GM21529 (cell line): ENCODE data around the gene ACR.

Experiments
- ATAC-seq: cut with Tn5 transposase; IDR thresholded peaks from one replicate; pipeline ENCODE4 v1.9.1; 2021; ENCODE audit not compliant: unreplicated experiment

ACR gene

DNA sequence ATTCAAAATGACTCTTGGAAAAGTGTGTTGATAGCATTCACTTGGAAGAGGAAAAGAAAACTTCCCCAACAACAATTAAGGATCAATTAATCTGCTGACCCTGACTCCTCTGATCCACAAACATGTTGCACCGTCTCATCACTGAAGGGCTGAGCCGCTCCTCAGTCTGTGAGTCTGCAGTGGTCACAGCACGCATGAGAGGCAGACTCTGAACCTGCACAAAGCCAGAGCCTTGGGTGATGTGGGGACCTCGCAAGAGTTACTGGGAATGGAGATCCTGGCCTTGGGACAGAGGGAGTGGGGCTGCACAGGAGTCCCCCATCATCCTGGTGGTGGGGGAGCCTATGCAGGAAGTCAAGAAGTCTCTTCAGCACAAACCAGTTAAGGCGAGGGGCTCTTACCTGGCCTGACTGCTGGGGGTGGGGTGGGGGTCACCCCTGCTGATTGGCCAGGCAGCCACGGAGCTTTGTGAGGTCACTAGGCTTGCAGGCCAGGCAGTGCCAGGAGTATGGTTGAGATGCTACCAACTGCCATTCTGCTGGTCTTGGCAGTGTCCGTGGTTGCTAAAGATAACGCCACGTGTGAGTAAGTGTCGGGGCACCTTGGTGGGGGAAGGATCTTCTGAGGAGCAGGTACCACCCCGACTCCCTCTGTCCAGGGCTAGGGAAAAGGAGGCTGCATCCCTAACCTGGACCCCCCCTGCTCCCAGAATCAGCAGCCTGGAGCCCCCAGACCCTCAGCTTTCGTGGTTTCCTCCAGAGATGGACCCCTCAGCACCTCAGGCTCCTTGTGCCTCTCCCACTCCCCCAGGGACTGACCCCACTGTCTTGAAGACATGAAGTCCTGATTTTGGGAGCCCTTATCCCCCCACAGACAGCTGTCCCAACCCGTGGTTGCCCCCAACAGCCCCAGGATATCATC lies at the start of gene ACR:
ACR (plus strand) TSS at position 477 of the 921 bp plus-strand sequence; CDS start at position 509, 32 bp downstream.
- ATAC-seq, result no peak

DNA sequence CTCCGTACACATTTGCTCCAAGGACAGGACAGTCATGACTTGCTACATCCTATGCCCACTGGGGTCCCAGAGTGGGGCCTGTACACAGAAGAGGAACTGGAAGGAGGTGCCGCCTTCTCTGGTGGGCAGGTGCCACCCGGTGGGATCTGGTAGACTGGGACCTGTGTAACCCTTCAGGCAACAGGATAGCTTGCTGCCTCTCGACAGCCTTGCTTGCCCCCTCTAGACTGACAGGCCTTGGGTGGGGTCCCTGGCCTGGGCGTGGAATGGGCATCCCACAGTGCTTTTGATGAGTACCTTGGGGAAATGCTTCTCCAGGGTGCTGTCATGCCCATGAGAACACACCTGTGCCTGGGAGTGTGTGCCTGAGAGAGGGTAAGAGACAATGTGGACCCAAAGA lies 49.6 kb upstream of the ACR start:
- no peak for ATAC-seq

DNA sequence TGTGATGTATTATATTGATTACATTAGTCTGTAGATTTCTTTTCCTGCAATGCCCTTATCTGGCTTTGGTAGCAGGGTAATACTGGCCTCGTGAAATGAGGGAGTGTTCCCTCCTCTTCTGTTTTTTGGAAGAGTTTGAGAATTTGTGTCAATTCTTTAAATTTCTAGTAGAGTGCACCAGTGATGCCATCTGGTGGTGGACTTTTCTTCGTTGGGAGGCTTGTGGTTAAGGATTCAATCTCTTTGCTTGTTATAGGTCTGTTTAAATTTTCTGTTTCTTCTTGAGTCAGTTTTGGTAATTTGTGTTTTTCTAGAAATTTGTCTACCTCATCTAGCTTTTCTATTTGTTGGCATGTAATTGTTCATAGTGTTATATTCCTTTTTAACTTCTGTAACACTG lies 46.5 kb upstream of the ACR start:
- ATAC-seq, result no peak

DNA sequence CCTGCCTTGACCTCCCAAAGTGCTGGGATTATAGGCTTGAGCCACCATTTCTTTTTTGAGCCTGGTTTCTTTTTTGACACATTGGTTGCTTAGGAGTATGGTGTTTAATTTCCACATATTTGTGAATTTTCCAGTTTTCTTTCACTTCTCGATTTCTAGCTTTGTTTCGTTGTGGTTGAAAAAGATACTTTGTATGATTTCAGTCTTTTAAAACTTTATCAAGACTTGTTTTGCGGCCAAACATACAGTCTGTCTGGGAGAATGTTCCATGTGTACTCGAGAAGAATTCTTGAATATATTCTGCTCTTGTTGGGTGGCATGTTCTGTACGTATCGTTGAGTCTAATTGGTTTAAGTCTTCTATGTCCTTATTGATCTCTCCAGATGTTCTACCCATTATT lies 44.5 kb upstream of the ACR start:
- no peak for ATAC-seq

DNA sequence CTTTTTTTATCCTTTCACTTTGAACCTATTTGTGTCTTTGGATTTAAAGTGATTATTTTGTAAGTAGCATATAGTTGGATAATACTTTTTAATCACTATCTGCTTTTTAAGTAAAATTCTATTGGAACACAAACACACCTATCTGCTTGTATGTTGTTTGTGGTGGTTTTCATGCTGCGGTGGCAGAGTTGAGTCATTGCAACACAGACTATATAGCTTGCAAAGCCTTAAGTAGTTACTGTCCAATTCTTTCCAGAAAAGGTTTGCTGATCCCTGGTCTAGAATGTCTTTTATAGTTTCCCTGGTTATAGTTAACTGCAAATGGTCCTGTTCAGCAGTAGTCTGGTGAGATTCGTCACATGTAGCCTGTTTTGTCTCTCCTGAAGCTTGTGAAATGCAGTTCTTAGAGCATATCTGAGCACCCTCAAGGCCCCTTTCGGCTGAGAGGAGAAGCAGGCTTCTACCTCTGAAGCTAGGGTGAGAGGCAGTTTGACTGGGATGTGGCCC lies 43.9 kb upstream of the ACR start:
- ATAC-seq, result no peak

DNA sequence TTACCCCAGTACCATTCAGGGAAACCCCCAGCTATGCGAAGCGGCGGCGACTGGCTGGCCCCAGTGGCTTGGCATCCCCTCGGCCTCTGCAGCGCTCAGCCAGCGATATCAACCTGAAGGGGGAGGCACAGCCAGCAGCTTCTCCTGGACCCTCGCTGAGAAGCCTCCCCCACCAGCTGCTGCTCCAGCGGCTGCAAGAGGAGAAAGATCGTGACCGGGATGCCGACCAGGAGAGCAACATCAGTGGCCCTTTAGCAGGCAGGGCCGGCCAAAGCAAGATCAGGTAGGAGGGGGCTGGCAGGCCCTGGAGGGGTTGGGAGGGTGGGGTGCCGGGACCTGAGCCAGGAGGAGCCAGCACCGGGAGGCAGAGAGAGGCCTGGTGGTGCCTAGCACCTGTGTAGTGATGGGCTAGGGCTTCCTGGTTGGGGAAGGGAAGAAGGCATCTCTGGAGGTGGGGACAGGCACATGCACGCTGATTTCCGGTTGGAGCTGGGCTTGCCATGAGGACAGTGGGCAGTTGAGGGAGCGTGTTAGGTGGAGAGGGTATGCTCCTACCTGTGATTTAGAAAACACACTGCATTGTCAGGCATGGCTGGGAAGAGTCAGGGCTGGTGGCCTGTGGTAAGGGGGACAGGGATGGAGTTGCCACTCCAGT lies 43.1 kb upstream of the ACR start:
- ATAC-seq, result no peak

DNA sequence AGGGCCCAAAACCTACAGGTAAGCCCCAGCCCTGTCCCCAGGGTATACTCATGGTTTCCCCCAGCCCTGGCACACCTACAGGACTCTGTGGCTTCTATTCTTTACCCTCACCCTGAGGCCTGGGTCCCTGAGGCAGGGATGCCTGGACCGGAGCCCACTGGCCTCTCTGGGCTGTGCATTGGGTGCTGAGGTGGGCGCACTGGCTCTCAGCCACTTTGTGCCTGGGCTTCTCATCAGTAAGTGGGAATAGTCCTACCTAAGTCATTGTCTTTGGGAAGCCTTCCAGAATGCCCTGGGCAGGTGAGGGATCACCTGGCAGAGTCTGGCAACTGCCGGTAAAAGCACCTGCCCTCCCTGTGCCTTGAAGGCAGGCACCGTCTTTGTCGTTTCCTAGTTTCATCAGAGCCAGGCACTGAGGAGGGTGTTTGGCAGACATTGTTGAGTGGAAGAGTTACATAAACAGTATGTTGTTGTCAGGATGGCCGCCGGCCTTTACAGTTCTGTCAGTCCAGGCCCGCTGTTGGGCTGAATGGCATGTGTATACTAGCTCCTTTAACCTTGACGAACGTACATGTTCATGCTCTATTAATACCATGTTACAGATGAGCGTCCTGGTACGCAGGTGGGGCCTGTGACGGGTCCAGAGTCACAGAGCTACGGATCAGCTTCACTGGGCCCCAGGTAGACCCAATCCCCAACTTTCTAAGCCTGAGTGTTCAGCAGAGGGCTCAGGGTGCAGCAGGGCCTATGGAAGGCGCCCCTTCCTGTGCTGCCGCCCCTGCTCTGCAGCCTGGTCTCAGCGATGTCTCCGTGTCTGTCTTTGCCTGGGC lies 42.4 kb upstream of the ACR start:
- no peak for ATAC-seq

DNA sequence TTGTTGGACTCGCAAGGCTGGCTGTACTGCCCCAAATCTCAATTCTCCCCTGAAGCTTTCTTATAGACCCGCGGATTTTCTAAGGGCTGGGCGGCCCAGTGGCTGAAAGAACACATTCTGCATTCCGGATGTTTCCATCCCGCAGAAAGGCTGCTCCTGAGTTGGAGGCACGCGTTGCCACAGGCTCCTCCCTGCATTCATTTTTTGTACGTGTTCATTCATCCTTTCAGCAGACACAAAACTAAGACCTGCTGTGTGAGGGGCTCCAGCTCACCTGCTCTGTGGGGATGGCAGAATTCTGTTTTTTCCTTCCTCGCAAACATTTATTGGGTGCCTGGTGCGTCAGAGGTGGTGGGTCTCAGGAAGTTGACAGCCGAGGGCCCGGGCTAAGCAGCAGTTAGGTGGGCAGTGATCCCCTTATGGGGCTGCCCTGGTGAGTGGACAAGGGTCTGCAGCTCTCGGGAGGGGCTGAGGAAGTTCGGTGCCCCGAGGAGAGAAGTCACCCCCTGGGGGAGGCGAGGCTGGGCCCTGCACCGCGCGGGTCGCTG lies 41.7 kb upstream of the ACR start:
- ATAC-seq, result no peak

DNA sequence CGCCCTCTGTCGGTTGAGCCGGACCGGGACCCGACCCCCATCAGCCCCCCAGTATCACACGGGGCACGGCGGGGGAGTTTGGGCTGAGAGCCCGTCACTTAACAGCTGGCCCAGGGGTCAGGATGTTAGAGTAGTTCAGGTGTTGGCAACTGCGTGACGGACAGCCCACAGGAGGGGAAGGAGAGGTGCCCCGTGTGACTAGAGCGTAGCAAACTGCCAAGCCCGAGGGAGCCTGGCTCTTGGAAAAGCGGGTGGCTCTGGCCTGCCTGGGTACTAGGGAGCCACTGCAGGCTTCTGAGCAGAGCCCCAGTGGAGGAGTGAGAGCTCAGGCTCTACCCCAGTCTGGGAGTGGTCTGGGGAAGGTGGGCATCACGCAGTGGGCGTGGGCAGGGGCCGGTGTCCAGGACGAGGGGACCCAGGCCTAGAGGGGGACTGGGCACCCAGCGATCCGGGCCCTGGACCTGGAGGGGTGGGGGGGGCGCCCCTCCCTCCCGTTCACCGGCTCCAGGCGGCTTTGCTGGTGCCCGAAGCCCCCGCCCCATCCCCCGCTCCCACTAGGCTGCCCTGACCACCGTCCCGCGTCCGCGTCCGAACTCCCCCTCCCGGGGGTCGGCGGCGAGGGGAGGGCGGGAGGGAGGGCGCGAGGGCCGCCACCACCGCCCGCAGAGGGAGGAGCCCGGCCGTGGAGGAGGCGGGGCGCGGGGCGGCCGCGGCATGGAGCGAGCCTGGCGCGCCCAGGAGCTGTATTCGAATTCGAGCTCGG lies 41.0 kb upstream of the ACR start:
- no peak for ATAC-seq

DNA sequence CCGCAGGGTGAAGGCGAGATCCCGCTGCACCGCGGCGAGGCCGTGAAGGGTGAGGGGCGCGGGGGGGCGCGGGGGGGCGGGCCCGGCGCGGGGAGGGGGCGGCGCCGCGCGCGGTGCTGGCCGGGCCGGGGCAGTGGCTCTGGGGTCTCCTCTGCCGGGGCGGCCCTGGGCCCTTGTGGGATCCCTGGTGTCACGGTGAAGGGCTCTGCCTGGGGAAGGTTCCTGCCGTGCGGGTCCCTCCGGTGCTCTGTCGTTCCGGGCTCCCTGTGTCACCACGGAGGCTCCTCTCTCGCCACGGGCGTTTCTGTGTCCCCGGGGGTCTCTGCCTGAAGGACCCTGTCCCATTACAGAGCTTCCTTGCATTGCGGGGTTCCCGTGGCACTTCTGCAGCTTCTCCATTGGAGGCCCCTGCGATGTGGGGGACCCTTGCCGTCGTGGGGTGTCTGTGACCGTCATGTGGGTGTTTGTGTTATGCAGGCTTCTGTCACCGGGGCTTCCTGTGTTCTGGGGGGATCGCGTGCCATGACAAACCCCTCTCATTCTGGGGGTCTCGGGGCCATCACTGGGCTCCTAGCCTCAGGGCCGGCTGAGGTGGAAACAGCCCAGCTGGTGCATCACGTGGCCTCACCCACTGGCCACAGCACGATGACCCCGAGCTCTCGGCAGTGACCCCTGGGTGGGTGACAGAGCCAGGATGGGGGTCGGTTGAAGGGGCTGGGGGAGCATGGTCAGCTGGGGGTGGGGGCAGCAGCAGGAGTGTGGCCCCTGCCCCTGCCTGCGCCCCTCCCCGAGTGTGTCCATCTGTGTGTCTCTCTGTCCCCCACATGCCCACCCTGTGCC lies 40.1 kb upstream of the ACR start:
- ATAC-seq, result no peak

DNA sequence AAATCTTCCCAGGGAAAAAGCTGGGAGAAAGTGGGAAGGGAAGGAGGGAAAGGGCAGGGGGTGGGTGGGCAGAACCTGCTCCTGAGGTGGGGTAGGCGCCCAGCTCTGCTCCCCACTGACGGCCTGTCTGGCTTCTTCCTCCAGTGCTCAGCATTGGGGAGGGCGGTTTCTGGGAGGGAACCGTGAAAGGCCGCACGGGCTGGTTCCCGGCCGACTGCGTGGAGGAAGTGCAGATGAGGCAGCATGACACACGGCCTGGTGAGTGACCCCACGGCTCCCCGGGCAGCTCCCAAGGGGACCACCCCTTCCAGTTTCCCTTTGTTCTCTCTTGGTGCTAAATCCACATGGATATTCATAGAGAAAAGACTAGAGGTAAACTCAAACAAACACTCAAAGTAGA lies 39.5 kb upstream of the ACR start:
- no peak for ATAC-seq

DNA sequence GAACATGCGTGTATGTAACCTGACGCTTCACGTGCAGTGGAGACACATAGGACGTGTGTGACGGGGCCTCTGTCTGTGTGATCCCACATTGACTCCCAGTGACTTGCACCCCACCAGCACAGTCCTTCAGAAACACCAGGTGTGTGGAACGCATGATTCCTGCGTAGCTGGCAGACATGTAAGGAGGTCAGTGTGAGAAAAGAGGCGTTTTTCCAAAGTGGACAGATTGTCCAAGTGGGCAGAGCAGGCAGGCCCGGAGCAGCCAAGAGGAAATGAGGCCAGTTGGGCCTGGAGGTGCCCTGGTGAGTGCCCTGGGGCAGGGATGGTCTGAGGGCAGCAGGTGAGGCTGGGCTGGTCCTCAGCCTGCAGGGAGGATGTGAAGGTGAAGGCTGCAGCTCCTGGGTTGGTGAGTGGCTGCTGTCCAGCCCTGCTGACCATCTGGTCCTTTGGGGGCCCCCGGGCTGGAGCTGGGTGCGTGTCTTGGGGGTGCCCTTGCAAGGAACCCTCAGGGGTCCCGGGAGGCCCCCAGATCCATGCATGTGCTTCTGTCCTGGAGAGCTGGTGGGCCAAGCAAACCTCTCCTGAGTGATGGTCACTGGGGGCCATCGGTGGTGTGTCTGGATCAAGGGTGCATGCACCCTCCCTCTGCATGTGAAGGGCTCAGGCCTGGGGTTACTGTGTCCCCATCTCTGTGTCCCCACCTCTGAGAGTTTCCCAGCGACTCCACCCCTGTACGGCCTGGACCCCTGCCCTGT lies 38.8 kb upstream of the ACR start:
- ATAC-seq, result no peak

DNA sequence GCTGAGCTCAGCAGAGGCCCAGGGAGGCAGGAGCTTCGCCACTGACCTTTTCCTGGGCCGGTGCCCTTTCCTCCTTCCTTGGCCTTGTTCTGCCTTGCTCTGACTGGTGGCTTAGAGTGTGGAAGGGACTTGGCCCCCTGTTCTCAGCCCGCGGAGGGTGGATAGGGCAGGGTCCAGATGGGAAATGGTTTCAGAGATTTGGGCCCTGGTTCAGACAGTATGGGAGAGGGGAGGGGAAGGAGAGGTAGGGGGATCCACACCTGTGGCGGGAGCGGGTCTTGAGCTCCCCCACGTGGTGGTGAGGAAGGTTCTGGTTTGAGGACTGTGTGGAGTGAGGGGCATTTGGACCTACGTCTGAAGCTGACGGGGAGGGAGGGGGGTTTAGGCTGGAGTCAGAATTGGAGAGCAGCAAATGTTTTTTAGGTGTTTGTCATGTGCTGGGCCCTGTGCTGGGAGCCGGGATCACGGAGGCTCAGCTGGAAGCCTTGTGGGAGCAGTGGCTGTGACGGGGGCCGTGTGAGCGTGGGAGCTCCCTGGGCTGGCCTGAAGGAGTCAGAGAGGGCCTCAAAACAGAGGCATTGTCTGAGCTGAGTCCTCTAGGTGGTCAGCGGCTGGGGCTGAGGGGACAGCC lies 38.1 kb upstream of the ACR start:
- ATAC-seq, result no peak

DNA sequence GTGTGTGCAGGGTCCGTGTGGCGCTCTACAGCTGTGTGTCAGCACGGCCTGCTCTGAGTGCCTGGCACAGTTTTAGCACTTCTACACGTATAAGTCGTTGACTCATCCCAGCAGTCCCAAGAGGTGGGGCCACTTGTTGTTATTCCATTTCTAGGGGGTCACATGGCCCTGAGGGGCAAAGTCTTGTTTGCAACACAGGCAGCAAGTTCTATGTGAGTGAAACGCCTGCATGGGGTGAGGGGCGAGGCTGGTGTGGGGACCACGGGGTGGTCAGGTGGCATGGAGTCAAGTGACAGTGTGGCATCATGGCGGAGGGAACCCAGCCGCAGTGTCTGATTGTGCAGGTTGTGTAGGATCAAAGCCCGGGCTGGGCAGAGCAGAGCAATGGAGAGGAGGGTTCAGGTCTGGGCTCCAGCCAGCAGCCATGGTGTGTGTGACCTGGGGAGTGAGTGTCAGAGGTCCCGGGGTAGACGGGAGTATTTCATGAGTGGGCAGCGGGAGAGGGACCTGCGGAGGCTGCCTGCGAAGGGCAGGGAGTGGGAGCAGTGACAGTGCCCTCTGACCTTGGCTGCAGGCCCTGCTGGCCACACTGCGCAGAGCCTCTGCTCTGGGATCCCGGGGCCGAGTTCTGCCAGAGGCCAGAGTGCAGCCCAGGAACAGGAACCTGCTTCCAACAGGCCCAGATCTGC lies 37.5 kb upstream of the ACR start:
- ATAC-seq, result no peak

DNA sequence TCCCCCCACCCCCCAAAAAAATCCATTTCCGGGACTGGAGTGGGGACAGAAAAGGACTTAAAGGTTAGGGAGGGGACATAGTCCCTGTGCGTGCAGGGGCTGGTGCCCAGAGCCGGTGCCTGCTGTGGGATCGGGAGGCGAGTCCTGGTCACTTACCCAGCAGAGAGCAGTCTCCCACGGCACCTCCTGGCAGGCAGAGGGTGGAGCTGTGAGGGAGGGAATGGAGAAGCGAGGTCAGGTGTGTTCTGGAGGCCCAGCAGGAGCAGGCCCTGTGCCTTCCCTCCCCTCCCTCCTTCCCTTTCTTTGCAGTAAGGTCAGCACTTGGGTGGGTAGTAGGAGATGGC lies 37.0 kb upstream of the ACR start:
- ATAC-seq, result no peak

DNA sequence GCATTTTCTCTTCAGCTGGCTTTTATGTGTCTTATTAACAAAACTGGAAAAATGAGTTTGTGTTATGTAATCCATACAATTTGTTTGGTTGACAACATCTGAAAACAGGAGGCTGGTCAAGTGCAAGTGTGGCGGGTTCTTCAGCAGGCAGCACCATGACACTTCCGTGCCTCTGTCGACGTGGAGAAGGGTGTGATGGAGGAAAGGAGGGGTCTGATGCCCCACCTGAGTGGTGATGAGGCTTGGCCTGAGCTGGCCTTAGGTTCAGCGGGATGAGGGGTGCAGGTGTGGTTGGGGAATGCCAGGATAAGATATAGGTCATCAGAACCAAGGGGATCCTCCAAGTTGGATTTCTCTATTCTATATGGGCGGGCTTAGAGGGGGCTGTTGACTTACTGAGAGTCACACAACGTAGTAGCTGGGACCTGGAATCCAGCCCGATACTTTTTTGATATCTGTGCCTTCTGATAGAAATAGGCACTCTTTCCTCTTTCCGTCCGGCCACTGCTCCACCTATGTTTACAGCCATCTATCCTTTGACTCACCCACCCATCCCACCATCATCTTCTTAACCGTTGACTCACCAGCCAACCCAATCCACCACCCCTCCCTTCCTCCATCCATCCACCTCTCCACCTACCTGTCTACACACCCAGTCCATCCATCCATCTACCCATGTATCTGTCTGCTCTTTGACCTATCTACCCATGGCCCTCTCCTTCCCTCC lies 36.4 kb upstream of the ACR start:
- no peak for ATAC-seq

DNA sequence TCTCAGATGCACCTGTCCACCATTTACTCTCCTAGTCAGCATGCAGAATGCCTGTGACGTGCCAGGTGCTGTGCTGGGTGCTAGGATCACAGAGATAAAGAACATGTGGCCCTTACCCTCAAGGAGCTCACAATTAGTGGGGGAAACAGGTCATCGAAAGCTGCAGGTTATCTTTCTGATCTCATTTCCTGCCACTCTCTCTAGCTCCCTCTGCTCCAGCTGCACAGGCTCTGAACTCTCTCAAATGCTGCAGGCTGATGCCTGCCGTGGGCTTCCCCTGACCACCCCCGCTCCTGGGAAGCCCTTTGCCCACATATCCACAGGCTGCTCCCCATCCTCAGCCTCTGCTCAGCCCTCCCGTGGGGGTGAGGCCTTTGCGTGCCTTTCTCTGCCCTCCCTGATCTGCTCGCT lies 35.7 kb upstream of the ACR start:
- ATAC-seq, result no peak
